Right lobe of liver (tissue), 6 donors: ENCODE results near the gene CDYL. TPM values are rescaled to one million over a fixed set of nuclear protein-coding genes. Genes with fewer than 3 reads are reported as not detected.
A peak's percentile ranks its signal among the peaks of the same experiment; 100 is the strongest.

Source experiments
- ATAC-seq, 4 donors: fragments of 200-7000 bp; cut with Tn5 transposase; one replicate each; pipeline ENCODE4 v1.9.1; 2020; ENCODE audit warnings: mild to moderate bottlenecking in 4 of 4, moderate library complexity in 4 of 4
- DNase-seq, 3 donors: peaks; one replicate each; pipeline ENCODE4 v3.0.0-alpha.2; 2020
- H3K27ac ChIP-seq, 3 donors: fragments of 200-600 bp; one replicate each; pipeline ENCODE4 v1.8.0; 2022
- H3K27me3 ChIP-seq, 2 donors: fragments of 200-600 bp; one replicate each; pipeline ENCODE4 v1.8.0; 2022
- H3K36me3 ChIP-seq, 4 donors: fragments of 200-600 bp; sonication (generic) in 1 of 4; one replicate each; pipeline versions ENCODE4 v1.5.1 to v1.8.0; 2017 to 2022; ENCODE audit warnings: control low read depth in 1 of 4
- H3K4me1 ChIP-seq, 4 donors: fragments of 200-600 bp; sonication (generic) in 1 of 4; one replicate each; pipeline versions ENCODE4 v1.5.1 to v1.8.0; 2017 to 2022; ENCODE audit warnings: control low read depth in 1 of 4
- H3K4me3 ChIP-seq, 3 donors: fragments of 200-600 bp; one replicate each; pipeline ENCODE4 v1.8.0; 2022
- H3K9me3 ChIP-seq, 4 donors: fragments of 200-600 bp; sonication (generic) in 1 of 4; one replicate each; pipeline versions ENCODE4 v1.5.1 to v1.8.0; 2017 to 2022; ENCODE audit warnings: control low read depth in 1 of 4
- CTCF ChIP-seq, 4 donors: fragments of 200-600 bp in 3 of 4; fragments of 450-650 bp in 1 of 4; IDR thresholded peaks; one replicate each; pipeline versions ENCODE4 v1.5.1 to v1.8.0; 2016 to 2022; ENCODE audit warnings: antibody characterized with exemption in 4 of 4, mild to moderate bottlenecking in 2 of 4
- POLR2A ChIP-seq: fragments of 450-650 bp; IDR thresholded peaks from one replicate; pipeline ENCODE4 v1.6.1; 2017; ENCODE audit warnings: antibody characterized with exemption, mild to moderate bottlenecking
- WGBS: methylation state at CpG from one replicate; pipeline ENCODE4 v1.1.6; 2018; ENCODE audit warnings: low coverage, low lambda C conversion rate; ENCODE audit not compliant: insufficient coverage; ENCODE audit errors: missing lambda C conversion rate; 5-methylcytosine and 5-hydroxymethylcytosine counted together
- intact Hi-C, 2 donors: fragments of 100-400 bp; cut with DNase I; formaldehyde crosslinking; loops; one replicate each; pipeline versions ENCODE4 v1.11.2 to v1.14.1; 2022
- total RNA-seq, 6 experiments: library from RNA; depleted of rRNA in 2 of 6; stranded (reverse); fragments of >200 nt in 2 of 6; fragmentation: NEBNext Ultra II Directional in 3 of 6; extraction: Animal tissue kit (Norgen Biotek cat#: 25700) in 3 of 6; gene quantifications; one replicate each; pipeline versions ENCODE4 v1.1.0 to v1.2.4, GENCODE V29; 2016 to 2023
- donor health status: DM: no; HTN: yes; CAD: no.
- donor health status: DM: no; HTN: no; CAD: no.
- donor health status: DM: no; HTN: no; CAD: no.
- donor health status: DM: no; HTN: yes; CAD: no.
- donor health status: DM: no; HTN: yes; CAD: no.

The CDYL gene
- total RNA-seq, 6 experiments from 2014 or later: 5.0 to 16.1 (median 13.1) TPM

GRCh38 chr6:4946521-4946920, 170.3 kb downstream of the CDYL start:
- 100% methylated on average over 1 of the region's 11 CpGs for WGBS
- no peak for ATAC-seq
- Histone ChIP-seq H3K4me3 (no peak overlapping the region), H3K27ac (no peak overlapping the region), H3K4me1 (peaks cover 0 to 12% (median 3%) of the 10 kb centered on the region in 4 donors), H3K36me3 (peaks cover 0 to 3% (median 0%) of the 10 kb centered on the region in 4 donors), H3K9me3 (no peaks in the 10 kb centered on the region), H3K27me3 (no peaks in the 10 kb centered on the region)
- intact Hi-C loops: no loop called here
- peak in 2 of 3 donors; percentile 26 to 31 for DNase-seq
- TF ChIP-seq CTCF (IDR thresholded peaks at IDR 0.05) (no peak), POLR2A (no peak)

GRCh38 chr6:4947716-4948115, 171.5 kb downstream of the CDYL start:
- peaks cover 0 to under 1% (median 0%) of the 10 kb centered on the region in 4 donors for H3K4me1 ChIP-seq
- intact Hi-C loops: no loop called here
- H3K4me3 ChIP-seq: no peak overlapping the region
- no peaks in the 10 kb centered on the region for H3K27me3 ChIP-seq
- H3K9me3 ChIP-seq: no peaks in the 10 kb centered on the region
- no peak for DNase-seq
- no peak for ATAC-seq
- H3K27ac ChIP-seq: no peak overlapping the region
- 69% methylated on average over 4 of the region's 13 CpGs for WGBS
- peaks cover 0 to 3% (median 0%) of the 10 kb centered on the region in 4 donors for H3K36me3 ChIP-seq
- no peak for TF ChIP-seq CTCF (IDR thresholded peaks at IDR 0.05)
- no peak for TF ChIP-seq POLR2A

- Histone ChIP-seq H3K9me3 (no peaks in the 10 kb centered on the region), H3K4me3 (no peak overlapping the region), H3K27ac (no peak overlapping the region), H3K36me3 (peaks cover 0 to 4% (median 0%) of the 10 kb centered on the region in 4 donors), H3K4me1 (no peaks in the 10 kb centered on the region), H3K27me3 (no peaks in the 10 kb centered on the region)
- DNase-seq (peak in 1 of 3 donors; percentile 23), ATAC-seq (no peak)
- TF ChIP-seq CTCF (IDR thresholded peaks at IDR 0.05) (no peak), POLR2A (no peak)
- intact Hi-C loops: no loop called here
- WGBS: 93% methylated on average over 8 of the region's 15 CpGs
Observed at GRCh38 chr6:4948781-4949450, 172.7 kb downstream of the CDYL start.

GRCh38 chr6:4950076-4950475, 173.9 kb downstream of the CDYL start:
- Histone ChIP-seq H3K4me1 (no peaks in the 10 kb centered on the region), H3K27ac (no peak overlapping the region), H3K27me3 (no peaks in the 10 kb centered on the region), H3K9me3 (no peaks in the 10 kb centered on the region), H3K36me3 (peaks cover 0 to 9% (median 0%) of the 10 kb centered on the region in 4 donors), H3K4me3 (no peak overlapping the region)
- 100% methylated on average over 2 of the region's 11 CpGs for WGBS
- DNase-seq (no peak), ATAC-seq (no peak)
- intact Hi-C loops: no loop called here
- no peak for TF ChIP-seq CTCF (IDR thresholded peaks at IDR 0.05)
- TF ChIP-seq POLR2A: no peak
